H1 (cell line): ENCODE measurements around the gene RPS4Y2. TPM values are rescaled to one million over a fixed set of nuclear protein-coding genes. Genes with fewer than 3 reads are reported as not detected.

ENCODE experiments used
- CTCF ChIA-PET: fragments of 300-600 bp; sonication (Branson Sonifier 250); formaldehyde crosslinking; loops from one replicate; lab custom pipeline; 2021; ENCODE audit not compliant: partially characterized antibody; lab: Charles Lee
- POLR2A ChIA-PET: fragments of 300-600 bp; sonication (Branson Sonifier 250); formaldehyde crosslinking; loops from one replicate; lab custom pipeline; 2021; ENCODE audit warnings: inconsistent platforms; ENCODE audit not compliant: partially characterized antibody; lab: Charles Lee
- DNase-seq, 2 experiments: peaks; one replicate each; pipeline versions ENCODE4 v3.0.0 to v3.0.0-alpha.2; 2010 to 2022; ENCODE audit warnings: low spot score in 2 of 2, low read depth in 1 of 2, mixed read lengths in 1 of 2
- FAIRE-seq: peaks from 2 replicates; lab custom pipeline; 2011; peaks lifted over from hg19 to GRCh38; lab: Jason Lieb, UNC
- H2AFZ ChIP-seq: 2 replicates; pipeline ENCODE4 v1.8.1; 2012; ENCODE audit warnings: low read length, inconsistent platforms
- H2AK5ac ChIP-seq: 2 replicates; pipeline ENCODE4 v1.6.1; 2013; ENCODE audit warnings: low read depth, low read length
- H2BK120ac ChIP-seq: replicated peaks from 2 replicates; pipeline ENCODE3; 2013; ENCODE audit warnings: low read depth, low read length, inconsistent platforms
- H2BK12ac ChIP-seq: 2 replicates; pipeline ENCODE4 v1.6.1; 2013; ENCODE audit warnings: low read depth, low read length
- H2BK15ac ChIP-seq: 2 replicates; pipeline ENCODE4 v1.6.1; 2013; ENCODE audit warnings: low read length
- H2BK20ac ChIP-seq: 2 replicates; pipeline ENCODE4 v1.6.1; 2013; ENCODE audit warnings: low read length
- H2BK5ac ChIP-seq: 2 replicates; pipeline ENCODE4 v1.6.1; 2013; ENCODE audit warnings: low read depth, low read length
- H3K14ac ChIP-seq: 2 replicates; pipeline ENCODE4 v1.6.1; 2013; ENCODE audit warnings: inconsistent platforms; ENCODE audit not compliant: insufficient read length
- H3K18ac ChIP-seq: 2 replicates; pipeline ENCODE4 v1.6.1; 2013; ENCODE audit warnings: low read length; ENCODE audit errors: extremely low read depth
- H3K23ac ChIP-seq: 2 replicates; pipeline ENCODE4 v1.6.1; 2013; ENCODE audit warnings: inconsistent platforms; ENCODE audit not compliant: insufficient read length
- H3K23me2 ChIP-seq: 2 replicates; pipeline ENCODE4 v1.6.1; 2013; ENCODE audit warnings: low read depth, low read length
- H3K27ac ChIP-seq: 2 replicates; pipeline ENCODE4 v1.6.1; 2011; ENCODE audit warnings: low read depth, low read length, inconsistent platforms
- H3K27me3 ChIP-seq, 4 experiments: replicated peaks in 1 of 4; 1 replicate in 1 of 4; 2 replicates in 3 of 4; pipeline versions ENCODE4 v1.6.1 to v1.8.1; 2011 to 2013; ENCODE audit warnings: low read length in 3 of 4, mild to moderate bottlenecking in 3 of 4, inconsistent platforms in 2 of 4, mixed read lengths in 2 of 4, moderate library complexity in 1 of 4; ENCODE audit not compliant: control insufficient read depth in 3 of 4, insufficient read depth in 3 of 4; ENCODE audit errors: extremely low read depth in 1 of 4
- H3K36me3 ChIP-seq, 4 experiments: 2 replicates each; pipeline versions ENCODE4 v1.6.1 to v1.8.1; 2011 to 2013; ENCODE audit warnings: mild to moderate bottlenecking in 4 of 4, low read length in 3 of 4, moderate library complexity in 2 of 4, control low read depth in 1 of 4, inconsistent platforms in 1 of 4; ENCODE audit not compliant: insufficient read depth in 4 of 4, control insufficient read depth in 2 of 4
- H3K4ac ChIP-seq: replicated peaks from 2 replicates; pipeline ENCODE3; 2013; ENCODE audit warnings: low read length, low read depth, mixed read lengths, inconsistent platforms; ENCODE audit not compliant: insufficient read length
- H3K4me1 ChIP-seq, 4 experiments: replicated peaks in 1 of 4; 1 replicate in 1 of 4; 2 replicates in 3 of 4; pipeline versions ENCODE4 v1.6.1 to v1.8.1; 2011 to 2013; ENCODE audit warnings: low read length in 3 of 4, inconsistent platforms in 2 of 4, mixed read lengths in 1 of 4; ENCODE audit not compliant: insufficient read depth in 4 of 4, control insufficient read depth in 3 of 4
- H3K4me2 ChIP-seq, 2 experiments: 2 replicates each; pipeline versions ENCODE4 v1.6.1 to v1.8.1; 2011 to 2013; ENCODE audit warnings: low read depth in 2 of 2, low read length in 2 of 2, control low read depth in 1 of 2, inconsistent platforms in 1 of 2, mild to moderate bottlenecking in 1 of 2; ENCODE audit not compliant: insufficient read depth in 1 of 2
- H3K4me3 ChIP-seq, 4 experiments: fragments of 200-600, 300-600 bp in 1 of 4; sonication (generic), shearing (Covaris generic), sonication (Bioruptor Twin) in 1 of 4; 2 replicates each; pipeline versions ENCODE4 v1.5.1 to v1.8.1; 2011 to 2016; ENCODE audit warnings: low read length in 4 of 4, low read depth in 3 of 4, control low read depth in 2 of 4, inconsistent platforms in 2 of 4, mild to moderate bottlenecking in 2 of 4, mixed read lengths in 1 of 4, moderate library complexity in 1 of 4; ENCODE audit not compliant: insufficient read depth in 2 of 4; ENCODE audit errors: extremely low read depth in 1 of 4
- H3K56ac ChIP-seq: replicated peaks from 2 replicates; pipeline ENCODE3; 2013; ENCODE audit warnings: low read depth, mild to moderate bottlenecking, mixed read lengths, low read length, inconsistent platforms; ENCODE audit not compliant: insufficient read length
- H3K79me1 ChIP-seq: 2 replicates; pipeline ENCODE4 v1.6.1; 2013; ENCODE audit warnings: low read depth, low read length, control low read depth
- H3K79me2 ChIP-seq, 2 experiments: 2 replicates each; pipeline versions ENCODE4 v1.6.1 to v1.8.1; 2012 to 2013; ENCODE audit warnings: low read length in 2 of 2, mild to moderate bottlenecking in 2 of 2, inconsistent platforms in 1 of 2; ENCODE audit not compliant: insufficient read depth in 2 of 2, control insufficient read depth in 1 of 2
- H3K9ac ChIP-seq, 4 experiments: replicated peaks in 1 of 4; 1 replicate in 1 of 4; 2 replicates in 3 of 4; pipeline versions ENCODE4 v1.6.1 to v1.8.1; 2011 to 2013; ENCODE audit warnings: low read depth in 3 of 4, low read length in 3 of 4, control low read depth in 2 of 4, mild to moderate bottlenecking in 2 of 4, moderate library complexity in 2 of 4, inconsistent platforms in 1 of 4; ENCODE audit errors: extremely low read depth in 1 of 4
- H3K9me3 ChIP-seq, 2 experiments: 2 replicates each; pipeline versions ENCODE4 v1.6.1 to v1.8.1; 2012 to 2013; ENCODE audit warnings: mild to moderate bottlenecking in 2 of 2, moderate library complexity in 2 of 2, control low read depth in 1 of 2, inconsistent platforms in 1 of 2, low read depth in 1 of 2, low read length in 1 of 2, mixed read lengths in 1 of 2; ENCODE audit not compliant: insufficient read depth in 2 of 2
- H4K20me1 ChIP-seq, 2 experiments: replicated peaks in 1 of 2; 2 replicates each; pipeline versions ENCODE3 to v1.8.1; 2011 to 2013; ENCODE audit warnings: inconsistent platforms in 2 of 2, low read length in 2 of 2, mild to moderate bottlenecking in 1 of 2; ENCODE audit not compliant: insufficient read depth in 2 of 2, control insufficient read depth in 1 of 2
- H4K5ac ChIP-seq: 2 replicates; pipeline ENCODE4 v1.6.1; 2013; ENCODE audit warnings: low read length, low read depth, mixed read lengths, inconsistent platforms; ENCODE audit not compliant: insufficient read length
- H4K8ac ChIP-seq: 2 replicates; pipeline ENCODE4 v1.8.0; 2013; ENCODE audit warnings: mild to moderate bottlenecking, moderate library complexity, low read length, inconsistent platforms; ENCODE audit not compliant: insufficient read depth; ENCODE audit errors: extremely low read depth
- H4K91ac ChIP-seq: replicated peaks from 2 replicates; pipeline ENCODE3; 2013; ENCODE audit warnings: low read length, mixed read lengths, inconsistent platforms; ENCODE audit not compliant: insufficient read length
- ATF3 ChIP-seq: IDR thresholded peaks from 2 replicates; pipeline ENCODE4 v1.6.1; 2011; ENCODE audit warnings: low read depth, mild to moderate bottlenecking, low read length; ENCODE audit not compliant: insufficient read depth
- CEBPB ChIP-seq: IDR thresholded peaks from 2 replicates; pipeline ENCODE4 v1.6.1; 2012; ENCODE audit warnings: low read depth, low read length
- CHD1 ChIP-seq: IDR thresholded peaks from 2 replicates; pipeline ENCODE4 v1.6.1; 2012; ENCODE audit warnings: low read depth, low read length, improper control_type of control experiment
- EZH2 ChIP-seq: fragments of 200-600 bp; sonication (generic); IDR thresholded peaks from 2 replicates; pipeline ENCODE4 v1.7.1; 2012; ENCODE audit warnings: low read depth, mild to moderate bottlenecking, moderate library complexity, low read length, inconsistent platforms; ENCODE audit not compliant: severe bottlenecking
- KDM1A ChIP-seq: fragments of 200-600, 300-600 bp; sonication (generic); IDR thresholded peaks from 2 replicates; pipeline ENCODE4 v1.7.1; 2016; ENCODE audit warnings: mild to moderate bottlenecking, low read length, borderline replicate concordance
- RFX5 ChIP-seq: IDR thresholded peaks from 2 replicates; pipeline ENCODE4 v1.6.1; 2011; ENCODE audit warnings: low read depth, low read length, improper control_type of control experiment, borderline replicate concordance
- SIRT6 ChIP-seq: IDR thresholded peaks from one replicate; pipeline ENCODE4 v1.7.1; 2012; ENCODE audit warnings: low read length, inconsistent platforms
- SIX5 ChIP-seq: IDR thresholded peaks from 2 replicates; pipeline ENCODE4 v1.6.1; 2011; ENCODE audit warnings: mild to moderate bottlenecking, low read depth, low read length
- SP4 ChIP-seq: IDR thresholded peaks from 2 replicates; pipeline ENCODE4 v1.6.1; 2012; ENCODE audit warnings: low read length, inconsistent platforms
- TEAD4 ChIP-seq: IDR thresholded peaks from 2 replicates; pipeline ENCODE4 v1.6.1; 2012; ENCODE audit warnings: low read depth, low read length, inconsistent platforms, mixed read lengths
- WGBS, 2 experiments: shearing (Covaris generic) in 1 of 2; methylation state at CpG; one replicate each; pipeline versions ENCODE4 v1.1.6 to v1.1.7; 2013 to 2015; ENCODE audit warnings: low lambda C conversion rate in 2 of 2, mixed read lengths in 2 of 2, inconsistent platforms in 1 of 2, low coverage in 1 of 2, missing lambda C conversion rate in 1 of 2; ENCODE audit not compliant: insufficient replicate concordance in 2 of 2, insufficient coverage in 1 of 2, insufficient read length in 1 of 2; ENCODE audit errors: extremely low coverage in 1 of 2, missing lambda C conversion rate in 1 of 2; 5-methylcytosine and 5-hydroxymethylcytosine counted together
- polyA plus RNA-seq, 7 experiments: library from polyadenylated mRNA; depleted of rRNA in 3 of 7; stranded (reverse) in 5 of 7; unstranded in 2 of 7; fragments of >200 nt in 5 of 7; fragments of 200-250 nt in 2 of 7; gene quantifications; 1 replicate in 5 of 7; 2 replicates in 1 of 7; 4 replicates in 1 of 7; pipeline versions ENCODE4 v1.2.1 to v1.2.3, GENCODE V29; 2011 to 2013; ENCODE audit warnings: missing spikeins in 2 of 7, mixed read lengths in 2 of 7
- total RNA-seq: library from RNA; stranded (reverse); fragmentation: NEBNext Ultra II Directional; extraction: Animal tissue kit (Norgen Biotek cat#: 25700); gene quantifications from 2 replicates; pipeline ENCODE4 v1.2.1, GENCODE V29; 2021

Gene RPS4Y2
- total and polyA plus RNA-seq, 2 of the 8 experiments (the other 6 are each of a cell fraction or from before 2014, with no cell fraction given), result not detected

- H3K14ac ChIP-seq, result no peak overlapping the region
These were observed 29.6 kb upstream of the RPS4Y2 start for GRCh38 chrY:20726184-20726907.

More at GRCh38 chrY:20726184-20726907, 29.6 kb upstream of the RPS4Y2 start:
- no peaks in the 10 kb centered on the region for H3K23me2 ChIP-seq
- no peak overlapping the region for H2AFZ ChIP-seq
- H4K20me1 ChIP-seq, result no peaks in the 10 kb centered on the region
- H4K5ac ChIP-seq, result no peak overlapping the region
- no peak overlapping the region for H2BK120ac ChIP-seq
- H2BK15ac ChIP-seq, result no peak overlapping the region
- no peaks in the 10 kb centered on the region for H3K36me3 ChIP-seq
- H4K91ac ChIP-seq, result no peak overlapping the region
- no peak overlapping the region for H3K18ac ChIP-seq
- TF ChIP-seq TEAD4 (no peak), RFX5 (no peak), SIX5 (no peak), SIRT6 (no peak), ATF3 (no peak), CHD1 (no peak), CEBPB (no peak), SP4 (no peak), KDM1A (no peak), EZH2 (no peak)
- POLR2A ChIA-PET, result no interaction called here
- H2AK5ac ChIP-seq, result no peak overlapping the region
- no peaks in the 10 kb centered on the region for H3K27me3 ChIP-seq
- H3K4me3 ChIP-seq, result no peak overlapping the region
- DNase-seq (no peak), FAIRE-seq (no peak)
- no peaks in the 10 kb centered on the region for H3K4me1 ChIP-seq
- H3K79me2 ChIP-seq, result no peaks in the 10 kb centered on the region
- WGBS, 2 experiments, result 74% methylated on average over 7 of the region's 11 CpGs; no CpG with 5 or more reads in 1 of the 2 experiments
- no peak overlapping the region for H4K8ac ChIP-seq
- H3K4me2 ChIP-seq, result no peak overlapping the region
- H2BK12ac ChIP-seq, result no peak overlapping the region
- no peak overlapping the region for H3K9ac ChIP-seq
- CTCF ChIA-PET, result no interaction called here
- H3K27ac ChIP-seq, result no peak overlapping the region
- no peak overlapping the region for H3K23ac ChIP-seq
- H3K9me3 ChIP-seq, result peaks cover 9 to 45% of the 10 kb centered on the region in 2 experiments; a peak in 2 of 4 replicates
- H2BK5ac ChIP-seq, result no peak overlapping the region
- H3K79me1 ChIP-seq, result no peaks in the 10 kb centered on the region
- no peak overlapping the region for H3K4ac ChIP-seq
- H3K56ac ChIP-seq, result no peak overlapping the region
- H2BK20ac ChIP-seq, result no peak overlapping the region
